Measurements from ENCODE around the gene NTHL1. TPM values are rescaled to one million over a fixed set of nuclear protein-coding genes. Genes with fewer than 3 reads are reported as not detected.

The NTHL1 gene
- total and polyA plus RNA-seq, 2 of the 13 experiments (the other 11 are each of a cell fraction or from before 2014, with no cell fraction given) = 47.5 to 64.9 TPM

GRCh38 chr16:2047330-2048115, at the start of gene NTHL1, which contains the start of gene TSC2 (continued):
- TF ChIP-seq ELK4 (CRISPR knock-in tag; IDR thresholded peaks at IDR 0.05; ENCODE audit: borderline replicate concordance) (peak; percentile 84; the same call in 1 of the 2 replicates), FOXJ3 (CRISPR knock-in tag; IDR thresholded peaks at IDR 0.05; ENCODE audit: borderline replicate concordance) (no peak), ZNF225 (CRISPR knock-in tag; IDR thresholded peaks at IDR 0.05) (peak; percentile 56; the same call in 1 of the 2 replicates), POLR2G (IDR thresholded peaks at IDR 0.05; ENCODE audit: low read depth, low read length) (peak; percentile 57; the same call in 1 of the 2 replicates), GPN1 (CRISPR knock-in tag; IDR thresholded peaks at IDR 0.05; ENCODE audit: borderline replicate concordance) (no peak), TFE3 (CRISPR knock-in tag; IDR thresholded peaks at IDR 0.05) (peak; percentile 84), ZUFSP (CRISPR knock-in tag; IDR thresholded peaks at IDR 0.05; ENCODE audit: borderline replicate concordance) (no peak), NCOA2 (CRISPR knock-in tag; IDR thresholded peaks at IDR 0.05) (no peak; the same call in 1 of the 2 replicates), HNF4G (IDR thresholded peaks at IDR 0.05; ENCODE audit: borderline replicate concordance, low read depth, low read length) (no peak), HNF4G (CRISPR knock-in tag; IDR thresholded peaks at IDR 0.05; ENCODE audit: borderline replicate concordance, low read depth) (no peak), ZBTB4 (CRISPR knock-in tag; IDR thresholded peaks at IDR 0.05; ENCODE audit: borderline replicate concordance) (peak; percentile 18; the same call in 1 of the 2 replicates), IKZF1 (IDR thresholded peaks at IDR 0.05) (no peak), ZNF101 (CRISPR knock-in tag; IDR thresholded peaks at IDR 0.05; ENCODE audit: borderline replicate concordance, low read depth) (no peak), TRAFD1 (CRISPR knock-in tag; IDR thresholded peaks at IDR 0.05; ENCODE audit: borderline replicate concordance) (no peak), HOXD1 (CRISPR knock-in tag; IDR thresholded peaks at IDR 0.05) (no peak; the same call in none of the 2 replicates), SP1 (IDR thresholded peaks at IDR 0.05) (no peak), SP1 (CRISPR knock-in tag; IDR thresholded peaks at IDR 0.05) (peak; percentile 28; the same call in 1 of the 2 replicates), NFE2 (CRISPR knock-in tag; IDR thresholded peaks at IDR 0.05) (no peak), ZNF34 (CRISPR knock-in tag; IDR thresholded peaks at IDR 0.05; ENCODE audit: borderline replicate concordance) (peak; percentile 76; the same call in 1 of the 2 replicates), RBFOX2 (IDR thresholded peaks at IDR 0.05; ENCODE audit: low read depth, low read length) (peak; percentile 85)
